Right lobe of liver (tissue), 6 donors: Measurements from ENCODE around the gene ZFP90. TPM values are rescaled to one million over a fixed set of nuclear protein-coding genes. Genes with fewer than 3 reads are reported as not detected.

Experiments
- ATAC-seq, 4 donors: fragments of 200-7000 bp; cut with Tn5 transposase; one replicate each; pipeline ENCODE4 v1.9.1; 2020; ENCODE audit warnings: mild to moderate bottlenecking in 4 of 4, moderate library complexity in 4 of 4
- DNase-seq, 3 donors: peaks; one replicate each; pipeline ENCODE4 v3.0.0-alpha.2; 2020
- H3K27ac ChIP-seq, 3 donors: fragments of 200-600 bp; one replicate each; pipeline ENCODE4 v1.8.0; 2022
- H3K27me3 ChIP-seq, 2 donors: fragments of 200-600 bp; one replicate each; pipeline ENCODE4 v1.8.0; 2022
- H3K36me3 ChIP-seq, 4 donors: fragments of 200-600 bp; sonication (generic) in 1 of 4; one replicate each; pipeline versions ENCODE4 v1.5.1 to v1.8.0; 2017 to 2022; ENCODE audit warnings: control low read depth in 1 of 4
- H3K4me1 ChIP-seq, 4 donors: fragments of 200-600 bp; sonication (generic) in 1 of 4; one replicate each; pipeline versions ENCODE4 v1.5.1 to v1.8.0; 2017 to 2022; ENCODE audit warnings: control low read depth in 1 of 4
- H3K4me3 ChIP-seq, 3 donors: fragments of 200-600 bp; one replicate each; pipeline ENCODE4 v1.8.0; 2022
- H3K9me3 ChIP-seq, 4 donors: fragments of 200-600 bp; sonication (generic) in 1 of 4; one replicate each; pipeline versions ENCODE4 v1.5.1 to v1.8.0; 2017 to 2022; ENCODE audit warnings: control low read depth in 1 of 4
- POLR2A ChIP-seq: fragments of 450-650 bp; IDR thresholded peaks from one replicate; pipeline ENCODE4 v1.6.1; 2017; ENCODE audit warnings: antibody characterized with exemption, mild to moderate bottlenecking
- WGBS: methylation state at CpG from one replicate; pipeline ENCODE4 v1.1.6; 2018; ENCODE audit warnings: low coverage, low lambda C conversion rate; ENCODE audit not compliant: insufficient coverage; ENCODE audit errors: missing lambda C conversion rate; 5-methylcytosine and 5-hydroxymethylcytosine counted together
- intact Hi-C, 2 donors: fragments of 100-400 bp; cut with DNase I; formaldehyde crosslinking; loops; one replicate each; pipeline versions ENCODE4 v1.11.2 to v1.14.1; 2022
- small RNA-seq, 2 experiments: library from RNA; depleted of rRNA; stranded (forward); fragments of <200 nt; gene quantifications; one replicate each; pipeline ENCODE3, GENCODE V24; 2016
- total RNA-seq, 6 experiments: library from RNA; depleted of rRNA in 2 of 6; stranded (reverse); fragments of >200 nt in 2 of 6; fragmentation: NEBNext Ultra II Directional in 3 of 6; extraction: Animal tissue kit (Norgen Biotek cat#: 25700) in 3 of 6; gene quantifications; one replicate each; pipeline versions ENCODE4 v1.1.0 to v1.2.4, GENCODE V29; 2016 to 2023
- TF ChIP-seq, protein P1 (sequence below), 4 donors: fragments of 200-600 bp in 3 of 4; fragments of 450-650 bp in 1 of 4; IDR thresholded peaks; one replicate each; pipeline versions ENCODE4 v1.5.1 to v1.8.0; 2016 to 2022; ENCODE audit warnings: antibody characterized with exemption in 4 of 4, mild to moderate bottlenecking in 2 of 4
- donor health status: DM: no; HTN: yes; CAD: no.
- donor health status: DM: no; HTN: no; CAD: no.
- donor health status: DM: no; HTN: no; CAD: no.
- donor health status: DM: no; HTN: yes; CAD: no.
- donor health status: DM: no; HTN: yes; CAD: no.

The ZFP90 gene
- total RNA-seq, 6 experiments from 2014 or later, result 3.4 to 11.3 (median 6.2) TPM

GRCh38 chr16:68607443-68607842 lies 68.4 kb downstream of the ZFP90 start:
- Histone ChIP-seq H3K4me1 (no peaks in the 10 kb centered on the region), H3K27ac (no peak overlapping the region), H3K9me3 (no peaks in the 10 kb centered on the region), H3K4me3 (no peak overlapping the region), H3K36me3 (no peaks in the 10 kb centered on the region), H3K27me3 (no peaks in the 10 kb centered on the region)
- ATAC-seq, result no peak
- no peak for DNase-seq
- intact Hi-C loops, result no loop called here
- no peak for TF ChIP-seq POLR2A
- TF ChIP-seq, protein P1, sequence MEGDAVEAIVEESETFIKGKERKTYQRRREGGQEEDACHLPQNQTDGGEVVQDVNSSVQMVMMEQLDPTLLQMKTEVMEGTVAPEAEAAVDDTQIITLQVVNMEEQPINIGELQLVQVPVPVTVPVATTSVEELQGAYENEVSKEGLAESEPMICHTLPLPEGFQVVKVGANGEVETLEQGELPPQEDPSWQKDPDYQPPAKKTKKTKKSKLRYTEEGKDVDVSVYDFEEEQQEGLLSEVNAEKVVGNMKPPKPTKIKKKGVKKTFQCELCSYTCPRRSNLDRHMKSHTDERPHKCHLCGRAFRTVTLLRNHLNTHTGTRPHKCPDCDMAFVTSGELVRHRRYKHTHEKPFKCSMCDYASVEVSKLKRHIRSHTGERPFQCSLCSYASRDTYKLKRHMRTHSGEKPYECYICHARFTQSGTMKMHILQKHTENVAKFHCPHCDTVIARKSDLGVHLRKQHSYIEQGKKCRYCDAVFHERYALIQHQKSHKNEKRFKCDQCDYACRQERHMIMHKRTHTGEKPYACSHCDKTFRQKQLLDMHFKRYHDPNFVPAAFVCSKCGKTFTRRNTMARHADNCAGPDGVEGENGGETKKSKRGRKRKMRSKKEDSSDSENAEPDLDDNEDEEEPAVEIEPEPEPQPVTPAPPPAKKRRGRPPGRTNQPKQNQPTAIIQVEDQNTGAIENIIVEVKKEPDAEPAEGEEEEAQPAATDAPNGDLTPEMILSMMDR (IDR thresholded peaks at IDR 0.05), result no peak
- 87% methylated on average over 7 of the region's 7 CpGs for WGBS

GRCh38 chr16:68608330-68608729 lies 69.2 kb downstream of the ZFP90 start:
- ATAC-seq, result no peak
- TF ChIP-seq POLR2A, result no peak
- TF ChIP-seq, protein P1 (IDR thresholded peaks at IDR 0.05), result no peak

GRCh38 chr16:68612996-68613395 lies 73.9 kb downstream of the ZFP90 start:
- Histone ChIP-seq H3K9me3 (peaks cover 0 to 6% (median 0%) of the 10 kb centered on the region in 4 donors), H3K4me1 (no peaks in the 10 kb centered on the region), H3K4me3 (no peak overlapping the region), H3K27ac (no peak overlapping the region), H3K27me3 (no peaks in the 10 kb centered on the region), H3K36me3 (no peaks in the 10 kb centered on the region)
- ATAC-seq, result no peak
- DNase-seq, result no peak
- WGBS, result 73% methylated on average over 3 of the region's 3 CpGs
- intact Hi-C loops, result no loop called here
- TF ChIP-seq, protein P1 (IDR thresholded peaks at IDR 0.05), result no peak

More at GRCh38 chr16:68608330-68608729, 69.2 kb downstream of the ZFP90 start:
- no peak overlapping the region for H3K27ac ChIP-seq
- no peak overlapping the region for H3K4me3 ChIP-seq
- 75% methylated on average over 2 of the region's 2 CpGs for WGBS
- no peaks in the 10 kb centered on the region for H3K4me1 ChIP-seq
- H3K27me3 ChIP-seq, result no peaks in the 10 kb centered on the region
- no peaks in the 10 kb centered on the region for H3K9me3 ChIP-seq
- no peak for DNase-seq
- intact Hi-C loops, result no loop called here
- no peaks in the 10 kb centered on the region for H3K36me3 ChIP-seq

GRCh38 chr16:68617734-68618133 lies 78.6 kb downstream of the ZFP90 start:
- intact Hi-C loops, result no loop called here
- Histone ChIP-seq H3K9me3 (peaks cover 0 to 6% (median 0%) of the 10 kb centered on the region in 4 donors), H3K27ac (no peak overlapping the region), H3K4me1 (no peaks in the 10 kb centered on the region), H3K4me3 (no peak overlapping the region), H3K27me3 (no peaks in the 10 kb centered on the region), H3K36me3 (no peaks in the 10 kb centered on the region)
- DNase-seq (no peak), ATAC-seq (no peak)
- TF ChIP-seq POLR2A, result no peak
- TF ChIP-seq, protein P1 (IDR thresholded peaks at IDR 0.05), result no peak
- WGBS, result 74% methylated on average over 7 of the region's 7 CpGs

Small RNA genes within 50 kb of the gene (small RNA-seq; reads per million reads assigned to genes)
- gene RNU4-36P, result 0 to 0.39 reads per million in 2 experiments

Other genes starting within 250 kb of the ZFP90 start
- 1 to 10 TPM; 4.0 to 5.4 (median 4.8) TPM for gene SLC7A6OS, start 228.3 kb upstream of the ZFP90 start, total RNA-seq
- 10 to 100 TPM; 13.1 to 28.3 (median 21.1) TPM for gene PRMT7, start 228.3 kb upstream of the ZFP90 start, total RNA-seq
- gene SMPD3, start 90.8 kb upstream of the ZFP90 start, total RNA-seq, result 10 to 100 TPM in 2 of 6 experiments, 1 to 10 TPM in 2, under 1 TPM in 2; 0.18 to 27.2 (median 5.0) TPM
- gene CDH3, start 106.0 kb downstream of the ZFP90 start, total RNA-seq, result under 1 TPM in 1 of 6 experiments, not detected in 5; 0.06 TPM
- gene CDH1, start 198.0 kb downstream of the ZFP90 start, total RNA-seq, result 100 to 1,000 TPM in 1 of 6 experiments, 10 to 100 TPM in 5; 54.3 to 130 (median 76.5) TPM